ENCODE results near the gene CLIP1. TPM values are rescaled to one million over a fixed set of nuclear protein-coding genes. Genes with fewer than 3 reads are reported as not detected.

The CLIP1 gene
- total and polyA plus RNA-seq, 2 of the 13 experiments (the other 11 are each of a cell fraction or from before 2014, with no cell fraction given) = 28.9 to 43.7 TPM

- no peak overlapping the region for H2AFZ ChIP-seq (ENCODE audit: low read length)
- no peak for FAIRE-seq
- intact Hi-C loops (cut with micrococcal nuclease; ENCODE audit: unreplicated experiment) (no loop called here), in situ Hi-C loops (cut with HindIII; ENCODE audit: extremely low pct_ligation_motif_present, low pct_unique_long_range_greater_than_20kb) (no loop called here)
- ATAC-seq = no peak
- POLR2A ChIA-PET = no interaction called here
- no TSS peak for BruUV-seq (replicated peaks)
- H3K4me3 ChIP-seq (replicated peaks in 1 of 3; ENCODE audit: insufficient read depth in 1 of 3, low read depth in 2 of 3, low read length in 3 of 3) = no peak overlapping the region
- no peaks in the 10 kb centered on the region for H3K79me2 ChIP-seq (ENCODE audit: insufficient read depth, low read length)
- no peaks in the 10 kb centered on the region for H3K9me3 ChIP-seq (ENCODE audit: low read length)
- no peak for DNase-seq (ENCODE audit: low spot score)
- H3K27me3 ChIP-seq (ENCODE audit: control insufficient read depth in 1 of 2, insufficient read depth in 2 of 2, low read length in 2 of 2) = no peaks in the 10 kb centered on the region
- no peaks in the 10 kb centered on the region for H4K20me1 ChIP-seq (ENCODE audit: insufficient read depth, low read length)
- no peak overlapping the region for H3K9ac ChIP-seq (ENCODE audit: insufficient read depth, low read depth, low read length)
- no peak overlapping the region for H3K4me2 ChIP-seq (ENCODE audit: low read depth, low read length)
- TF ChIP-seq PHB2 (IDR thresholded peaks at IDR 0.05; ENCODE audit: partially characterized antibody) = no peak
- no peak for TF ChIP-seq SETDB1 (CRISPR knock-in tag; IDR thresholded peaks at IDR 0.05; ENCODE audit: borderline replicate concordance)
- no peak for TF ChIP-seq ELK4 (CRISPR knock-in tag; IDR thresholded peaks at IDR 0.05; ENCODE audit: borderline replicate concordance)
- no peak for TF ChIP-seq ZNF136 (CRISPR knock-in tag; IDR thresholded peaks at IDR 0.05; ENCODE audit: low read depth)
- no peak for TF ChIP-seq NFIB (CRISPR knock-in tag; IDR thresholded peaks at IDR 0.05; ENCODE audit: borderline replicate concordance)
- TF ChIP-seq ZBTB21 (CRISPR knock-in tag; IDR thresholded peaks at IDR 0.05) = no peak
- H3K27ac ChIP-seq (ENCODE audit: extremely low read length, insufficient read depth, low read length) = no peak overlapping the region
- CTCF ChIA-PET (ENCODE audit: low intra/inter-chr PET ratio, low total read pairs) = no interaction called here
- peaks cover 6 to 29% of the 10 kb centered on the region in 2 experiments; a peak in 4 of 5 replicates for H3K36me3 ChIP-seq (replicated peaks in 1 of 2; ENCODE audit: control insufficient read depth in 1 of 2, insufficient read depth in 2 of 2, low read length in 2 of 2)
- no peaks in the 10 kb centered on the region for H3K4me1 ChIP-seq (ENCODE audit: insufficient read depth, low read length)
- WGBS (ENCODE audit: low lambda C conversion rate) = 90% methylated on average over 7 of the region's 7 CpGs
Observed at GRCh38 chr12:122276242-122276641, 146.2 kb downstream of the CLIP1 start.

- 80% methylated on average over 8 of the region's 8 CpGs for WGBS (ENCODE audit: low lambda C conversion rate)
- ChIA-PET POLR2A (no interaction called here), CTCF (ENCODE audit: low intra/inter-chr PET ratio, low total read pairs) (no interaction called here)
- H3K4me3 ChIP-seq (replicated peaks in 1 of 3; ENCODE audit: insufficient read depth in 1 of 3, low read depth in 2 of 3, low read length in 3 of 3) = no peak overlapping the region
- no peaks in the 10 kb centered on the region for H3K4me1 ChIP-seq (ENCODE audit: insufficient read depth, low read length)
- no peak for DNase-seq (ENCODE audit: low spot score)
- no peak for ATAC-seq
- no TSS peak for BruUV-seq (replicated peaks)
- H3K27ac ChIP-seq (ENCODE audit: extremely low read length, insufficient read depth, low read length) = no peak overlapping the region
- intact Hi-C loops (cut with micrococcal nuclease; ENCODE audit: unreplicated experiment) (no loop called here), in situ Hi-C loops (cut with HindIII; ENCODE audit: extremely low pct_ligation_motif_present, low pct_unique_long_range_greater_than_20kb) (no loop called here)
- peaks cover 6 to 29% of the 10 kb centered on the region in 2 experiments; a peak in 4 of 5 replicates for H3K36me3 ChIP-seq (replicated peaks in 1 of 2; ENCODE audit: control insufficient read depth in 1 of 2, insufficient read depth in 2 of 2, low read length in 2 of 2)
- no peaks in the 10 kb centered on the region for H4K20me1 ChIP-seq (ENCODE audit: insufficient read depth, low read length)
- no peak for FAIRE-seq
- no peaks in the 10 kb centered on the region for H3K27me3 ChIP-seq (ENCODE audit: control insufficient read depth in 1 of 2, insufficient read depth in 2 of 2, low read length in 2 of 2)
- H3K9me3 ChIP-seq (ENCODE audit: low read length) = no peaks in the 10 kb centered on the region
- H3K4me2 ChIP-seq (ENCODE audit: low read depth, low read length) = no peak overlapping the region
- no peaks in the 10 kb centered on the region for H3K79me2 ChIP-seq (ENCODE audit: insufficient read depth, low read length)
- H3K9ac ChIP-seq (ENCODE audit: insufficient read depth, low read depth, low read length) = no peak overlapping the region
- H2AFZ ChIP-seq (ENCODE audit: low read length) = no peak overlapping the region
- TF ChIP-seq ZNF547 (CRISPR knock-in tag; IDR thresholded peaks at IDR 0.05) (no peak), ZMAT5 (CRISPR knock-in tag; IDR thresholded peaks at IDR 0.05; ENCODE audit: borderline replicate concordance, low read depth) (no peak), TEAD3 (CRISPR knock-in tag; optimal IDR thresholded peaks at IDR 0.05; ENCODE audit: borderline replicate concordance) (no peak), FLYWCH1 (CRISPR knock-in tag; IDR thresholded peaks at IDR 0.05) (no peak), FOXM1 (CRISPR knock-in tag; IDR thresholded peaks at IDR 0.05) (no peak), ZFP36L2 (CRISPR knock-in tag; IDR thresholded peaks at IDR 0.05) (no peak), HOXA3 (CRISPR knock-in tag; IDR thresholded peaks at IDR 0.05) (no peak), ZNF460 (CRISPR knock-in tag; IDR thresholded peaks at IDR 0.05; ENCODE audit: borderline replicate concordance) (no peak), ARHGAP35 (CRISPR knock-in tag; IDR thresholded peaks at IDR 0.05; ENCODE audit: borderline replicate concordance) (no peak), MAFG (CRISPR knock-in tag; IDR thresholded peaks at IDR 0.05) (no peak), ZFP90 (CRISPR knock-in tag; IDR thresholded peaks at IDR 0.05; ENCODE audit: borderline replicate concordance) (no peak), YEATS4 (CRISPR knock-in tag; IDR thresholded peaks at IDR 0.05; ENCODE audit: borderline replicate concordance) (no peak), NR2F1 (CRISPR knock-in tag; IDR thresholded peaks at IDR 0.05) (no peak), ZNF782 (CRISPR knock-in tag; IDR thresholded peaks at IDR 0.05; ENCODE audit: borderline replicate concordance) (no peak), ZMYM4 (CRISPR knock-in tag; IDR thresholded peaks at IDR 0.05) (no peak)
Observed at GRCh38 chr12:122275459-122275858, 147.0 kb downstream of the CLIP1 start.
